Kidney (tissue), 14 donors: ENCODE data around the gene VIT. TPM values are rescaled to one million over a fixed set of nuclear protein-coding genes. Genes with fewer than 3 reads are reported as not detected.

Experiments used
- DNase-seq, 5 donors: peaks; one replicate each; pipeline ENCODE4 v3.0.0-alpha.2; 2013 to 2020
- FAIRE-seq: peaks from 2 replicates; lab custom pipeline; 2012; peaks lifted over from hg19 to GRCh38; lab: Jason Lieb, UNC
- H3K27ac ChIP-seq, 2 donors: one replicate each; pipeline ENCODE4 v1.7.0; 2013; ENCODE audit warnings: low read depth in 2 of 2, low read length in 2 of 2, inconsistent platforms in 1 of 2
- H3K27me3 ChIP-seq: one replicate; pipeline ENCODE4 v1.7.1; 2013; ENCODE audit warnings: low read length, inconsistent platforms; ENCODE audit not compliant: control insufficient read depth, insufficient read depth
- H3K36me3 ChIP-seq, 3 donors: one replicate each; pipeline versions ENCODE4 v1.7.0 to v1.7.1; 2013; ENCODE audit warnings: low read length in 3 of 3, control low read depth in 1 of 3, inconsistent platforms in 1 of 3; ENCODE audit not compliant: insufficient read depth in 3 of 3, control insufficient read depth in 2 of 3
- H3K4me1 ChIP-seq, 3 donors: one replicate each; pipeline versions ENCODE4 v1.7.0 to v1.7.1; 2013; ENCODE audit warnings: low read length in 3 of 3, inconsistent platforms in 1 of 3, low read depth in 1 of 3; ENCODE audit not compliant: control insufficient read depth in 2 of 3, insufficient read depth in 2 of 3
- H3K4me3 ChIP-seq, 3 donors: one replicate each; pipeline versions ENCODE4 v1.7.0 to v1.8.1; 2013; ENCODE audit warnings: low read length in 3 of 3, control low read depth in 1 of 3, inconsistent platforms in 1 of 3
- H3K9ac ChIP-seq, 3 donors: one replicate each; pipeline versions ENCODE4 v1.7.0 to v1.7.1; 2013; ENCODE audit warnings: low read length in 3 of 3, control low read depth in 1 of 3, inconsistent platforms in 1 of 3
- H3K9me3 ChIP-seq, 3 donors: one replicate each; pipeline versions ENCODE4 v1.7.0 to v1.7.1; 2013; ENCODE audit warnings: low read length in 3 of 3, control low read depth in 1 of 3, inconsistent platforms in 1 of 3; ENCODE audit not compliant: control insufficient read depth in 2 of 3, insufficient read depth in 1 of 3
- CTCF ChIP-seq: IDR thresholded peaks from 3 replicates; pipeline ENCODE4 v1.5.1; 2012; ENCODE audit warnings: mild to moderate bottlenecking, moderate library complexity, borderline replicate concordance; ENCODE audit not compliant: insufficient read depth; ENCODE audit errors: extremely low read depth
- intact Hi-C: fragments of 100-400 bp; cut with DNase I; formaldehyde crosslinking; loops from one replicate; pipeline ENCODE4 v1.11.1; 2022
- polyA plus RNA-seq: library from polyadenylated mRNA; stranded (reverse); fragments of 350-450 nt; fragmentation: Illumina TruSeq; extraction: RNeasy Lipid Tissue Mini Kit (QIAGEN cat#74804); gene quantifications from one replicate; pipeline ENCODE4 v1.2.3, GENCODE V29; 2014; ENCODE audit warnings: low read depth, low replicate concordance; ENCODE audit not compliant: insufficient read depth
- total RNA-seq: library from RNA; stranded (reverse); fragmentation: NEBNext Ultra II Directional; extraction: Animal tissue kit (Norgen Biotek cat#: 25700); gene quantifications from one replicate; pipeline ENCODE4 v1.2.1, GENCODE V29; 2021
- donor health status: control.
- donor health status: control.
- donor health status: control.
- donor health status: control.
- donor health status: control.
- donor health status: DM: yes; HTN: yes; CAD: no.
- donor health status: Normal renal cell carcinoma (clear cell type).

Gene VIT
- total and polyA plus RNA-seq, 2 donors from 2014 or later = 0.15 TPM; not detected in 1

- no peak overlapping the region for H3K27ac ChIP-seq
- no peak for DNase-seq
- H3K4me3 ChIP-seq = no peak overlapping the region
- TF ChIP-seq CTCF = no peak
- no peaks in the 10 kb centered on the region for H3K36me3 ChIP-seq
- intact Hi-C loops = no loop called here
- no peaks in the 10 kb centered on the region for H3K9me3 ChIP-seq
- H3K9ac ChIP-seq = no peak overlapping the region
- H3K27me3 ChIP-seq = no peaks in the 10 kb centered on the region
- no peak for FAIRE-seq
- no peaks in the 10 kb centered on the region for H3K4me1 ChIP-seq
These were observed 24.8 kb upstream of the VIT start for GRCh38 chr2:36671731-36672130.

GRCh38 chr2:36672199-36672598 is 24.3 kb upstream of the VIT start:
- H3K9ac ChIP-seq = no peak overlapping the region
- no peaks in the 10 kb centered on the region for H3K4me1 ChIP-seq
- DNase-seq (peak in 2 of 5 donors; percentile 34 to 51), FAIRE-seq (peak; percentile 21)
- H3K9me3 ChIP-seq = no peaks in the 10 kb centered on the region
- H3K27ac ChIP-seq = no peak overlapping the region
- H3K4me3 ChIP-seq = no peak overlapping the region
- H3K36me3 ChIP-seq = no peaks in the 10 kb centered on the region
- no peaks in the 10 kb centered on the region for H3K27me3 ChIP-seq
- intact Hi-C loops = no loop called here
- TF ChIP-seq CTCF = no peak

- Histone ChIP-seq H3K27ac (no peak overlapping the region), H3K36me3 (no peaks in the 10 kb centered on the region), H3K9me3 (peaks cover 0 to 1% (median 0%) of the 10 kb centered on the region in 3 donors), H3K4me1 (no peaks in the 10 kb centered on the region), H3K4me3 (no peak overlapping the region), H3K9ac (no peak overlapping the region), H3K27me3 (no peaks in the 10 kb centered on the region)
- intact Hi-C loops = no loop called here
- DNase-seq (no peak), FAIRE-seq (no peak)
- no peak for TF ChIP-seq CTCF
These were observed 20.8 kb upstream of the VIT start for GRCh38 chr2:36675579-36676282.
